Lower leg skin (tissue), 3 donors: Measurements from ENCODE around the gene ERCC2.

Experiments
- POLR2A ChIP-seq, 2 donors: fragments of 450-650 bp; IDR thresholded peaks; one replicate each; pipeline ENCODE4 v1.6.1; 2016 to 2017; ENCODE audit warnings: antibody characterized with exemption in 2 of 2, mild to moderate bottlenecking in 1 of 2, moderate library complexity in 1 of 2
- TF ChIP-seq, protein P1 (sequence below), 3 donors: fragments of 450-650 bp; IDR thresholded peaks; one replicate each; pipeline ENCODE4 v1.5.1; 2016; ENCODE audit warnings: antibody characterized with exemption in 3 of 3, mild to moderate bottlenecking in 3 of 3, moderate library complexity in 2 of 3

GRCh38 chr19:45418802-45419201 lies 48.4 kb upstream of the ERCC2 start:
- TF ChIP-seq, protein P1, sequence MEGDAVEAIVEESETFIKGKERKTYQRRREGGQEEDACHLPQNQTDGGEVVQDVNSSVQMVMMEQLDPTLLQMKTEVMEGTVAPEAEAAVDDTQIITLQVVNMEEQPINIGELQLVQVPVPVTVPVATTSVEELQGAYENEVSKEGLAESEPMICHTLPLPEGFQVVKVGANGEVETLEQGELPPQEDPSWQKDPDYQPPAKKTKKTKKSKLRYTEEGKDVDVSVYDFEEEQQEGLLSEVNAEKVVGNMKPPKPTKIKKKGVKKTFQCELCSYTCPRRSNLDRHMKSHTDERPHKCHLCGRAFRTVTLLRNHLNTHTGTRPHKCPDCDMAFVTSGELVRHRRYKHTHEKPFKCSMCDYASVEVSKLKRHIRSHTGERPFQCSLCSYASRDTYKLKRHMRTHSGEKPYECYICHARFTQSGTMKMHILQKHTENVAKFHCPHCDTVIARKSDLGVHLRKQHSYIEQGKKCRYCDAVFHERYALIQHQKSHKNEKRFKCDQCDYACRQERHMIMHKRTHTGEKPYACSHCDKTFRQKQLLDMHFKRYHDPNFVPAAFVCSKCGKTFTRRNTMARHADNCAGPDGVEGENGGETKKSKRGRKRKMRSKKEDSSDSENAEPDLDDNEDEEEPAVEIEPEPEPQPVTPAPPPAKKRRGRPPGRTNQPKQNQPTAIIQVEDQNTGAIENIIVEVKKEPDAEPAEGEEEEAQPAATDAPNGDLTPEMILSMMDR (IDR thresholded peaks at IDR 0.05): no peak
- no peak for TF ChIP-seq POLR2A (IDR thresholded peaks at IDR 0.05)
